Activated CD4-positive, alpha-beta T cell treated with anti-CD3 and anti-CD28 coated beads for 36 hours (primary cell): Measurements from ENCODE around the gene UST. TPM values are rescaled to one million over a fixed set of nuclear protein-coding genes. Genes with fewer than 3 reads are reported as not detected.
"Not testable (repeated sequence)": the region's sequence is repeated elsewhere in the genome, so short reads cannot be mapped to it uniquely, and the experiment has no call there.

Experiments
- ATAC-seq: fragments of 200-7000 bp; cut with Tn5 transposase; one replicate; pipeline ENCODE4 v1.10.0; 2021; ENCODE audit warnings: mild to moderate bottlenecking, moderate library complexity
- CTCF ChIA-PET: fragments of 350-600 bp; sonication (Branson Sonifier 250); formaldehyde crosslinking; loops from one replicate; lab custom pipeline; 2021; ENCODE audit warnings: antibody characterized with exemption; lab: Charles Lee
- POLR2A ChIA-PET: fragments of 350-600 bp; sonication (Branson Sonifier 250); formaldehyde crosslinking; loops from one replicate; lab custom pipeline; 2021; ENCODE audit warnings: antibody characterized with exemption, inconsistent platforms; lab: Charles Lee
- DNase-seq: peaks from one replicate; pipeline ENCODE4 v3.0.0-alpha.2; 2020
- H3K27ac Mint-ChIP-seq: one replicate; pipeline ENCODE4 v1.8.0; 2021; ENCODE audit warnings: mixed read lengths
- H3K27me3 Mint-ChIP-seq: one replicate; pipeline ENCODE4 v1.8.0; 2021; ENCODE audit warnings: mixed read lengths
- H3K36me3 Mint-ChIP-seq: one replicate; pipeline ENCODE4 v1.8.0; 2021; ENCODE audit warnings: low read depth, mixed read lengths
- H3K4me1 Mint-ChIP-seq: one replicate; pipeline ENCODE4 v1.8.0; 2021; ENCODE audit warnings: mixed read lengths
- H3K4me3 Mint-ChIP-seq: one replicate; pipeline ENCODE4 v1.8.0; 2021; ENCODE audit warnings: mild to moderate bottlenecking, moderate library complexity, mixed read lengths
- H3K9me3 Mint-ChIP-seq: one replicate; pipeline ENCODE4 v1.8.0; 2021; ENCODE audit warnings: low read depth, mixed read lengths
- intact Hi-C, 2 experiments: fragments of 100-400 bp; cut with DNase I in 1 of 2; cut with micrococcal nuclease in 1 of 2; formaldehyde crosslinking; loops; one replicate each; pipeline versions ENCODE4 v1.14.2 to v1.15.1; 2022 to 2024; cut with DNase I, micrococcal nuclease
- total RNA-seq, 2 experiments: library from RNA; stranded (reverse); gene quantifications; one replicate each; pipeline ENCODE4 v1.2.3, GENCODE V29; 2021

The UST gene
- total RNA-seq, 2 experiments from 2014 or later, result 2.2 to 2.8 TPM

DNA sequence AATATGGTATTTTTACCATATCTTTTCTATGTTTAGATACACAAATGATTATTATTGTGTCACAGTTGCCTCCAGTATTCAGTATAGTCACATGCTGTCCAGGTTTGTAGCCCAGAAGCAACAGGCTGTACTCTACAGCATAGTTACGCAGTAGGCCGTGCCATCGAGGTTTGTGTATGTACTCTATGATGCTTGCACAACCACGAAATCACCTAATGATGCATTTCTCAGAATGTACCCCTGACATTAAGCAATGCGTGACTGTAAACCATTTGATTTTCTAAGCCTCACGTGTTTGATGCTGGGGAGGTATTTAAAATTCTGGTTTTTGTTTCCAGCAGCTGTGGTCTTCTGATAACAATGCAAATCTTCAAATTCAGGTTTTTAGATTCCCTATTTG, 207.6 kb downstream of the UST start:
- Mint-ChIP-seq H3K9me3 (no peaks in the 10 kb centered on the region), H3K4me1 (no peaks in the 10 kb centered on the region), H3K4me3 (no peak overlapping the region), H3K27ac (no peak overlapping the region), H3K36me3 (peaks cover 1% of the 10 kb centered on the region), H3K27me3 (no peaks in the 10 kb centered on the region)
- ChIA-PET CTCF (interaction anchor here (0.9 to 1.3 kb wide), 2 partner anchors 9 to 376 kb away, joined by 3 read pairs; no protein-coding TSS in a partner anchor), POLR2A (no interaction called here)
- no peak for ATAC-seq
- no peak for DNase-seq
- intact Hi-C loops, result no loop called here

DNA sequence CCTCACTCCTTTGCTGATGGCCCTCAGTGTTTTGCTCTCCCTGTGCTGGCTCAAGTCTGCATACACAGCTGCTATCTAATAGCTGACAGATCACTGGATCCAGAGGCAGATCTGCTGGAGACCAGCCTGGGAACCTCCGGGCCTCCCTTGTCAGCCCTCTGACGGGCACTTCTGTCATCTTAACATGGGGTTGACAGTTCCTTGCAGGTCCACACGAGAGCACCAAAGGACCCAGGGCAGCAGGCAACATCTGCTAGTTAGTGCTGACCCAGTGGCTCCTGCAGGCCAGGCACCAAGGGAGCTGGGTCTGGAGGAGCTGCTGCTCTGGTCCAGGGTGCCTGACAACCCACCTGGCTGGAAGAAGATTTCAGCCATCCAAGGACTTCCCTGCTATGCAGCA, 208.1 kb downstream of the UST start:
- Mint-ChIP-seq H3K9me3 (no peaks in the 10 kb centered on the region), H3K27me3 (no peaks in the 10 kb centered on the region), H3K27ac (no peak overlapping the region), H3K4me3 (no peak overlapping the region), H3K4me1 (no peaks in the 10 kb centered on the region), H3K36me3 (peaks cover 1% of the 10 kb centered on the region)
- DNase-seq (no peak), ATAC-seq (no peak)
- ChIA-PET CTCF (no interaction called here), POLR2A (interaction anchor here (0.6 kb wide), 1 partner anchor 808 kb away, joined by 3 read pairs; no protein-coding TSS in a partner anchor)
- intact Hi-C loops, result no loop called here

DNA sequence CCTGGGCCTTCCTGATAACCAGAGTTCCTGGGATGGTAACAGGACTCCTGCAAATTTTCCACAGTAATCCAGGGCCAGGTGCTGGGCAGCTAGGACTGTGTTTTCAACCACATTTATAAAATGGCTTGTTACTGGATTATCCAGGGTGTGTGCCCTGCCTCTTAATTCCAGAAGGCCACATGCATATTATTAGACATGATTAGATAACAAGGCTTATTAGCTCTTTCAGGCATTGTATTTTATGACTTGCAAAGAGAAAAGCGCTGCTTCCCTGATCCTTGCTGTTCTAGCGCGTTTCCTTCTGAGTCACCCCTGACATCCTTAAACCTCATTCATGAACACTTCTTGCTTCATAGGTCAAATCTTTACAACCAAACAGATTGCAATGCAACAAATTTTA, 208.6 kb downstream of the UST start:
- Mint-ChIP-seq H3K4me3 (no peak overlapping the region), H3K9me3 (no peaks in the 10 kb centered on the region), H3K4me1 (no peaks in the 10 kb centered on the region), H3K27me3 (no peaks in the 10 kb centered on the region), H3K27ac (no peak overlapping the region), H3K36me3 (peaks cover 1% of the 10 kb centered on the region)
- CTCF ChIA-PET, result no interaction called here
- POLR2A ChIA-PET, result interaction anchor here (0.6 kb wide), 1 partner anchor 808 kb away, joined by 3 read pairs; no protein-coding TSS in a partner anchor
- DNase-seq (no peak), ATAC-seq (no peak)
- intact Hi-C loops, result no loop called here

DNA sequence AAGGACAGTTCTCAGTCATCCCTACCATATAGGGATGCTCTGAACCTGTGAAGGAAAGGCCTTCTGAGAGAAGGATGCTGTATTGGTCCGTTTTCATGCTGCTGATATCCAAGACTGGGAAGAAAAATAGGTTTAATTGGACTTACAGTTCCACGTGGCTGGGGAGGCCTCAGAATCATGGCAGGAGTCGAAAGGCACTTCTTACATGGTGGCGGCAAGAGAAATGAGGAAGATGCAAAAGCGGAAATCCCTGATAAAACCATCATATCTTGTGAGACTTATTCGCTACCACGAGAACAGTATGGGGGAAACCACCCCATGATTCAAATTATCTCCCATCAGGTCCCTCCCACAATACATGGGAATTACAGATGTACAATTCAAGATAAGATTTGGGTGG, 209.3 kb downstream of the UST start:
- CTCF ChIA-PET, intact Hi-C loops, H3K36me3 Mint-ChIP-seq, H3K9me3 Mint-ChIP-seq, DNase-seq, ATAC-seq, H3K27me3 Mint-ChIP-seq, POLR2A ChIA-PET, H3K27ac Mint-ChIP-seq, H3K4me3 Mint-ChIP-seq, H3K4me1 Mint-ChIP-seq: not testable (repeated sequence)

DNA sequence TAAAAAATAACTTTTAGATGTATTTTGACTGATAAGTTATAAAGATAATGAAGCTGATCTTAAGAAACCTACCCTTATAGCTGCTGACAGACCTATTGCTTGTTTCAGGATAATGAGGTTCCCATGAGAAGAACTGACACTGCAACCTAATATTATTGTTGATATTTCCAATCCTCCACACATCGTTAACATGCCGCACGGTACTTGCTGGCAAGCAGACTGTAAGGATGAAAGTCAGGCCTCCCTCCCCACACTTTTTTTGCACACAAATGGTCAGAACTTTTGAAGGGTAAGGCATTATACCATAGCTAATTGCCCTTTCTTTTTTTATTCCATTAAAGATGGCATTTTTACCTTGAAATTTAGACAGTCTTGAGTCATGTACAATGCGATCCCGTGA, 210.9 kb downstream of the UST start:
- no peak overlapping the region for H3K27ac Mint-ChIP-seq
- ChIA-PET POLR2A (interaction anchor here (0.7 kb wide), 1 partner anchor 67 kb away, joined by 3 read pairs; no protein-coding TSS in a partner anchor), CTCF (interaction anchor here (0.6 kb wide), 1 partner anchor 320 kb away, joined by 3 read pairs; no protein-coding TSS in a partner anchor)
- ATAC-seq, result no peak
- no peaks in the 10 kb centered on the region for H3K4me1 Mint-ChIP-seq
- no peaks in the 10 kb centered on the region for H3K27me3 Mint-ChIP-seq
- H3K9me3 Mint-ChIP-seq, result no peaks in the 10 kb centered on the region
- DNase-seq, result no peak
- intact Hi-C loops, result no loop called here
- peaks cover 1% of the 10 kb centered on the region for H3K36me3 Mint-ChIP-seq
- H3K4me3 Mint-ChIP-seq, result no peak overlapping the region

DNA sequence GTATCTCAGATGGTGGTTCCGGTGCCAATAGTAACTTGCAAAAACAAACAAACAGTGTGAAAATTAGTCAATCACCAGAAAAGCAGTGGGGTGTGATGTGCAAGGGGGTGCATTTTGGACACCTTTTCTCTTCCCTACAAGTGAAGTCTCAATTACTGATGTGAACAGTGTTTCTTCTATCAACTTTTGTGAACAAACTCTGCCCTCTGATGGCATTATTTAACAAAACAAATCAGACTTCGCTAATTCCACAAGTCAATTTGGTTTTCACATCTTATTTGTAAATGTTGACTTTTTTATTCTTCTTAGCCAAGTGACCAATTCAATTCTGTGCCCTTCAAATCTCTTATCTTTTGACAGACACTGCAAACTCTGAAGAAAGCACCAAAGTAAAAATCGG, 212.2 kb downstream of the UST start:
- H3K9me3 Mint-ChIP-seq, result no peaks in the 10 kb centered on the region
- H3K27me3 Mint-ChIP-seq, result no peaks in the 10 kb centered on the region
- H3K4me3 Mint-ChIP-seq, result no peak overlapping the region
- intact Hi-C loops, result no loop called here
- ChIA-PET POLR2A (no interaction called here), CTCF (interaction anchor here (1.0 kb wide), 1 partner anchor 396 kb away, joined by 3 read pairs; no protein-coding TSS in a partner anchor)
- H3K4me1 Mint-ChIP-seq, result no peaks in the 10 kb centered on the region
- peaks cover 1% of the 10 kb centered on the region for H3K36me3 Mint-ChIP-seq
- H3K27ac Mint-ChIP-seq, result no peak overlapping the region
- ATAC-seq (no peak), DNase-seq (no peak)

- H3K4me3 Mint-ChIP-seq, result no peak overlapping the region
- CTCF ChIA-PET, result interaction anchor here (0.7 kb wide), 1 partner anchor 9 kb away, joined by 5 read pairs; no protein-coding TSS in a partner anchor
- DNase-seq (no peak), ATAC-seq (no peak)
- H3K27ac Mint-ChIP-seq, result no peak overlapping the region
- H3K36me3 Mint-ChIP-seq, result peaks cover 1% of the 10 kb centered on the region
- no peaks in the 10 kb centered on the region for H3K4me1 Mint-ChIP-seq
- POLR2A ChIA-PET, result no interaction called here
- no peaks in the 10 kb centered on the region for H3K9me3 Mint-ChIP-seq
- intact Hi-C loops, result no loop called here
- no peaks in the 10 kb centered on the region for H3K27me3 Mint-ChIP-seq
These were observed 212.7 kb downstream of the UST start for GRCh38 chr6:148959501-148959900.

DNA sequence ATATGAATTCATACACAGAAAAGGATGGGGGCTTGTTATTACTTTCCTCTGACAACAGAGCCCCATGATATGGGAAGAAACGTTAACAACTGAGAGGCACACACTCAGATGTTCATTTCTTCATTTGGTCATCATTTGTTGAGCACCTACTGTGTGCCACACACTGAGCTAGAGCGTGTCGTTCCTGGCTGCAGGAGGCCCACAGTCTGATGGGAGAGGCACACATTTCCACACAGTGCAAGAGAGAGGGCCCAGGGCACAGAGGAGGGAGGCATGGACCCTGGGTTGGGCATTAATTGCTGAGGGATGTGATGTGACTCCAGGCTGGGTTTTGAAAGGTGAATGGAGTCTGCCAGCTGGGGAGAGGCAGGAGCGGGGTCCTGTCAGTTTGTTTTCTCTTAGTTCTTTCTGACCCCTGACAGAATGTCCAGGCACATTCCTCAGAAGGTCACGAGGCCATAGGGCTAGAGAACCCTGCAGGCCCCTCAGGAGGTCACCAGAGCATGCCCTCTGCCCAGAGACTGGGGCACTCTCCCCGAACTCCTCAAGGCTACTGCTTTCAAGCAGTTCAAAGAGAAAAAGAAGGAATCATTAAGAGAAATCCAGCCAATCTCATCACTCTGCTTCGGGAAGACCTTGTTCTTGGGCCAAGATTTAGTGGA, 216.2 kb downstream of the UST start:
- ChIA-PET POLR2A (no interaction called here), CTCF (no interaction called here)
- intact Hi-C loops, result no loop called here
- Mint-ChIP-seq H3K4me3 (no peak overlapping the region), H3K27me3 (no peaks in the 10 kb centered on the region), H3K9me3 (no peaks in the 10 kb centered on the region), H3K4me1 (no peaks in the 10 kb centered on the region), H3K36me3 (no peaks in the 10 kb centered on the region), H3K27ac (no peak overlapping the region)
- ATAC-seq (no peak), DNase-seq (no peak)

DNA sequence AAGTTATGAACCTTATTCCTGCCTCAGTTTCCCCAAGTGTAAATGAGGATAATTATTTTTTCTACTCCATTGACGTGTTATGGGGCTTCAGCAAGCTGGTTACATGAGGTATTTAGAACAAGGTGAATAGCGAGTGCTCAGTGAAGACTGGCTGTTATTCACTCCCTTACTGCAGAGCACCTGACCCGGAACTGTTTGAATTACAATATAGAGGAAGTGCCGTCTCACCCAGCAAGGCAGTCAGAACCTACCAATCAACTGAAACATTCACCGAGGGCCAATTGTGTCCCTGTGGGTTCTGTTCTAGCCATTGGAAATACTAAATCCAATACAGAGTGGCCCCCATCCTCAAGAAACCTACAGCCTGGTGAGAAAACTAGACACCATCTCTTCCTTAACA, 216.9 kb downstream of the UST start:
- ATAC-seq, result no peak
- no peak overlapping the region for H3K27ac Mint-ChIP-seq
- H3K4me3 Mint-ChIP-seq, result no peak overlapping the region
- no peaks in the 10 kb centered on the region for H3K36me3 Mint-ChIP-seq
- H3K9me3 Mint-ChIP-seq, result no peaks in the 10 kb centered on the region
- intact Hi-C loops, result no loop called here
- H3K4me1 Mint-ChIP-seq, result no peaks in the 10 kb centered on the region
- CTCF ChIA-PET, result no interaction called here
- H3K27me3 Mint-ChIP-seq, result no peaks in the 10 kb centered on the region
- DNase-seq, result no peak
- POLR2A ChIA-PET, result no interaction called here

- no peaks in the 10 kb centered on the region for H3K36me3 Mint-ChIP-seq
- no peaks in the 10 kb centered on the region for H3K27me3 Mint-ChIP-seq
- H3K4me1 Mint-ChIP-seq, result no peaks in the 10 kb centered on the region
- H3K9me3 Mint-ChIP-seq, result no peaks in the 10 kb centered on the region
- ATAC-seq (no peak), DNase-seq (no peak)
- no peak overlapping the region for H3K4me3 Mint-ChIP-seq
- intact Hi-C loops, result no loop called here
- H3K27ac Mint-ChIP-seq, result no peak overlapping the region
- POLR2A ChIA-PET, result no interaction called here
- CTCF ChIA-PET, result interaction anchor here (0.7 kb wide), 1 partner anchor 280 kb away, joined by 3 read pairs; no protein-coding TSS in a partner anchor
These were observed 217.6 kb downstream of the UST start for GRCh38 chr6:148964467-148964866.

- POLR2A ChIA-PET, result no interaction called here
- Mint-ChIP-seq H3K27me3 (no peaks in the 10 kb centered on the region), H3K27ac (no peak overlapping the region), H3K36me3 (no peaks in the 10 kb centered on the region), H3K4me1 (no peaks in the 10 kb centered on the region), H3K4me3 (no peak overlapping the region), H3K9me3 (no peaks in the 10 kb centered on the region)
- DNase-seq, result no peak
- ATAC-seq, result no peak
- intact Hi-C loops, result no loop called here
- CTCF ChIA-PET, result interaction anchor here (0.7 kb wide), 1 partner anchor 281 kb away, joined by 3 read pairs; no protein-coding TSS in a partner anchor
These were observed 218.5 kb downstream of the UST start for GRCh38 chr6:148965287-148965686.

DNA sequence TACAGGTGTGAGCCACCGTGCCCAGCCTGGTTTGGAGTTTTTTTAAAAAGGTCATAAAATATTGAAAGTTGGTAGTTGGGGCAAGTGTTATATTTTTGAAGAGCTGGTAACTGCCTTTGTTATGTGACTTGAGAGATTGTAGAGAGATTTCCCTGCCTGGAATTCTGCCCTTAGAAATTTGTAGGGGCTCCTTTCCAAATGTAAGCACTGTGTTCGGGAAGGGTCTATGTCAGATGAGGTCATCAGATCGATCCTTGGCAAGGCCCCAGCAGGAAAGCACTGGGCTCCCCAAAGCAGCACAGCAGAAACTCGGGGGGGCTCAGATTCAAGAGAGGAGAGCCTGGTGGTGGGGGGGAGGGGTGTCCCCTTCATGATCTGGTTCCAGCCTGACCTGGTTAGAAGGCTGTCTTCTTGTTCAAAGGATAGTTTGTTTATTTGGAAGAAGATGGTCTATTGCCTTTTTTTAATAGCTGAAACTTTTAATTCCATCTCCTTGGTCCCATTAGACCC, 220.2 kb downstream of the UST start:
- ChIA-PET POLR2A (no interaction called here), CTCF (no interaction called here)
- Mint-ChIP-seq H3K36me3 (no peaks in the 10 kb centered on the region), H3K4me3 (no peak overlapping the region), H3K4me1 (no peaks in the 10 kb centered on the region), H3K27me3 (peaks cover 8% of the 10 kb centered on the region), H3K27ac (no peak overlapping the region), H3K9me3 (no peaks in the 10 kb centered on the region)
- intact Hi-C loops, result no loop called here
- DNase-seq (no peak), ATAC-seq (no peak)
